Measurements from ENCODE around the gene LDLRAD3. TPM values are rescaled to one million over a fixed set of nuclear protein-coding genes. Genes with fewer than 3 reads are reported as not detected.

LDLRAD3 gene
- total RNA-seq, 4 donors from 2014 or later = 10.2 to 41.9 (median 19.8) TPM

DNA sequence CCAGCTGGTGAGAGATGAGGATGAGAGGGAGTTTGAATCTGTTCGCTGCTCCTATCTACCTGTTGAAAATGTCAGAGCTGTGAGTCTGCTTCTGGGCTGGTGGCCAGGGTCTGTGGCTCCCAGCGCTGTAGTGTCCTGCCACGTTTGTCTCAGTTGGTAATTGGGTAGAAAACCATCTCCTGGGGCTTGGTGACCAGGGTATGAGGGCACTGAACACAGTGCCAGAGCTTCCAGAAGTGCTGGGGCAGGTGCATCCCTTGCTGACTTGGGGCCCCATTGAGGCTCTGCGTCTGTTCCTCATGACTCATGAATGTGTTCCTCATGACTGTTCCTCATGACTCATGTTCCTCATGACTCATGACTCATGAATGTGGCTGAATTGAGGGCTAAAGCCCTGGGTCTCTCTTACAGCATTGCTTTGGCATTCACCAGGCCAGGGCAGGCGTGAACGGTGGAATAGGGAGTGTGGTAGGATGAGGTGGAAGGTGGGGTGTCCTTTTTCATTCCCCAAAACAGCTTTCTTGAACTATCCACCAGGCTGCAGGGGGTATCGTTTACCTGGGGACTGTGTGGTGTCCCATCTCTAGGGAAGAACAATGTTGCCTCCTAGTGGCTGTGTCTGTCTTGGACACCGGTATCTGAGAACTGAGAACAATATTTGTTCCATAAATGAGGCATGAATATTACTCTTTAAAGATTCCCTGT lies 205.8 kb downstream of the LDLRAD3 start:
- TF ChIP-seq, protein P1, sequence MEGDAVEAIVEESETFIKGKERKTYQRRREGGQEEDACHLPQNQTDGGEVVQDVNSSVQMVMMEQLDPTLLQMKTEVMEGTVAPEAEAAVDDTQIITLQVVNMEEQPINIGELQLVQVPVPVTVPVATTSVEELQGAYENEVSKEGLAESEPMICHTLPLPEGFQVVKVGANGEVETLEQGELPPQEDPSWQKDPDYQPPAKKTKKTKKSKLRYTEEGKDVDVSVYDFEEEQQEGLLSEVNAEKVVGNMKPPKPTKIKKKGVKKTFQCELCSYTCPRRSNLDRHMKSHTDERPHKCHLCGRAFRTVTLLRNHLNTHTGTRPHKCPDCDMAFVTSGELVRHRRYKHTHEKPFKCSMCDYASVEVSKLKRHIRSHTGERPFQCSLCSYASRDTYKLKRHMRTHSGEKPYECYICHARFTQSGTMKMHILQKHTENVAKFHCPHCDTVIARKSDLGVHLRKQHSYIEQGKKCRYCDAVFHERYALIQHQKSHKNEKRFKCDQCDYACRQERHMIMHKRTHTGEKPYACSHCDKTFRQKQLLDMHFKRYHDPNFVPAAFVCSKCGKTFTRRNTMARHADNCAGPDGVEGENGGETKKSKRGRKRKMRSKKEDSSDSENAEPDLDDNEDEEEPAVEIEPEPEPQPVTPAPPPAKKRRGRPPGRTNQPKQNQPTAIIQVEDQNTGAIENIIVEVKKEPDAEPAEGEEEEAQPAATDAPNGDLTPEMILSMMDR (IDR thresholded peaks at IDR 0.05) = peak in 3 of 4 experiments; percentile 5 to 20 (median 14)
- TF ChIP-seq POLR2A (IDR thresholded peaks at IDR 0.05) = no peak
- H3K36me3 ChIP-seq = no peaks in the 10 kb centered on the region
- H3K27me3 ChIP-seq = no peaks in the 10 kb centered on the region
- no peaks in the 10 kb centered on the region for H3K4me1 ChIP-seq
- peak; percentile 38 to 67 for DNase-seq
- H3K9me3 ChIP-seq = no peaks in the 10 kb centered on the region
- no peak overlapping the region for H3K27ac ChIP-seq
- intact Hi-C loops (cut with DNase I; ENCODE audit: low total_unique reads) = no loop called here
- no peak overlapping the region for H3K4me3 ChIP-seq

DNA sequence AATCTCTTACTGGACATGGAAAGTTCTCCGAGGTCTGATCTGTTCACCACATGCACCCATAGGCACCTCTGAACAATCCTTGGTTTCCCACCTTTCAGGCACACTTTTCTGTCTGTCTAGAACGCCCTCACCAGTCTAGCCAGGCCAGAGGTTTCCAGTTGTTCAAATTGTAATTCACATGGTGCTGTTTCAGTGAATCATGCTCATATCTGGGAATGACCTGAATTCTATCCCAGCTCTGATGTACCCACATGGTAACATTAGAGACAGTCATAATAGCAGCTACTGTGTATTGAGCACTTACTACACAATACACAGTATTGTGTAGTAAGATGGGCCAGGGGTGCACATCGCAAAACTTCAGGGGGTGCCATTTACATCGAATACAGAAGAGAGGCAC lies 207.1 kb downstream of the LDLRAD3 start:
- intact Hi-C loops (cut with DNase I; ENCODE audit: low total_unique reads) = no loop called here
- H3K36me3 ChIP-seq = no peaks in the 10 kb centered on the region
- no peaks in the 10 kb centered on the region for H3K4me1 ChIP-seq
- no peak for DNase-seq
- TF ChIP-seq, protein P1 (IDR thresholded peaks at IDR 0.05) = no peak
- no peak for TF ChIP-seq POLR2A (IDR thresholded peaks at IDR 0.05)
- H3K4me3 ChIP-seq = no peak overlapping the region
- no peak overlapping the region for H3K27ac ChIP-seq
- no peaks in the 10 kb centered on the region for H3K9me3 ChIP-seq
- no peaks in the 10 kb centered on the region for H3K27me3 ChIP-seq

DNA sequence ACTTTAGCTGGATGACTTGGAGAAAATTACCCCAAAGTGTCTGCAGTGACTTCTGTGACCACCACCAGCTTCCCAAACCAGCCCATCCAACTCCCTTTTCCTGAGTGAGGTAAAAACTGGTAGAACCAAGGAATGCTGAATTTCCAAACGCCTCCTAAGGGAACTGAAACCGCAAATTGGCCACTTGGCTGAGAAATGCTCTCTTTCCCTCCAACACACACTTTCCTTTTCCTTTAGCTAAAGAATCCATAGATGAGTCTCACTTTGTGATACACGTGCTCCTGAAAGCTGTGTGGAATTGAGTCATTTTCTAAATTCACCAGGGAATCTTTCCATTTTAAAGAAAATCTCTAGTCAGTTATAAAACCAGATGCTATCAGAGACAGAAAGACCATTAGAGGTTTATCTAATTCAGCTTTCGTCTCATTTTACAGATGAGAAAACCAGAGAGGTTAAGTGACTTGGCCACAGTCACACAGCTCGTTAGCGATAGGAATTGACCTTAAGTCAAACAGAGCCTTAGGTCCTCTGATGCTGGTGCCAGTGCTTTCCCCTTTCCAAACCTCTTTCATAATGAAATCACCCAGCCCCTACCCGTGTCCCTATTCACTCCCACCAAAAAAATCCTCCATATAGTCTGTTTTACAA lies 208.2 kb downstream of the LDLRAD3 start:
- no peaks in the 10 kb centered on the region for H3K36me3 ChIP-seq
- intact Hi-C loops (cut with DNase I; ENCODE audit: low total_unique reads) = no loop called here

GRCh38 chr11:36153551-36153950 lies 209.7 kb downstream of the LDLRAD3 start:
- intact Hi-C loops (cut with DNase I; ENCODE audit: low total_unique reads) = no loop called here
- peaks cover 0 to 9% of the 10 kb centered on the region in 2 donors for H3K4me1 ChIP-seq
- no peaks in the 10 kb centered on the region for H3K27me3 ChIP-seq
- no peaks in the 10 kb centered on the region for H3K36me3 ChIP-seq
- TF ChIP-seq, protein P1 (IDR thresholded peaks at IDR 0.05) = no peak
- no peak for TF ChIP-seq POLR2A (IDR thresholded peaks at IDR 0.05)
- H3K9me3 ChIP-seq = no peaks in the 10 kb centered on the region
- DNase-seq = no peak
- no peak overlapping the region for H3K4me3 ChIP-seq
- no peak overlapping the region for H3K27ac ChIP-seq

More for the DNA sequence above, 208.2 kb downstream of the LDLRAD3 start:
- Histone ChIP-seq H3K27ac (no peak overlapping the region), H3K4me3 (no peak overlapping the region), H3K27me3 (no peaks in the 10 kb centered on the region), H3K9me3 (no peaks in the 10 kb centered on the region), H3K4me1 (peaks cover 0 to 9% of the 10 kb centered on the region in 2 donors)
- DNase-seq = no peak
- no peak for TF ChIP-seq POLR2A (IDR thresholded peaks at IDR 0.05)
- TF ChIP-seq, protein P1 (IDR thresholded peaks at IDR 0.05) = no peak

DNA sequence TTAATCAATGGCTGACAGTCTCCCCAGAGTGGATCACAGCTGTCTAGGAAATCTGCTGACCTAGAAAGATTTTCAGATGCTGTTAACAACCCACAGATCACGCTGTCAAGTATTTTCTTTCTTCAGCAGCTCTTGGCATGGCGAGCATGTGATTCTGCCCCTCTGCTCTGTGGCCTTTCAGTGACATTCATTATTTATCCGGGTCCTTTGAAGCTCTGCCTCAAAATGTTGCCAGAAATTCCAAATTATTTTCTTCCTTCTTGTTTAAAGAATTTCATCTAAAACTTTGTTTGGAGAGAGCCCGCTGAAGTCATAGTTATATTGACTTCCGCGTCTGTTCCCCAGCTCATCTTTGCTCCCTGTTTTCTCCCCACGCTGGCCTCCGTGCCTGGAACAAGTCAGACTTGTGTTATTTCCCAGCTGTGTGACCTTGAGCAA lies 211.3 kb downstream of the LDLRAD3 start:
- intact Hi-C loops (cut with DNase I; ENCODE audit: low total_unique reads) = no loop called here
- Histone ChIP-seq H3K9me3 (no peaks in the 10 kb centered on the region), H3K36me3 (no peaks in the 10 kb centered on the region), H3K27ac (peak overlapping the region; percentile 54 to 66), H3K4me3 (no peak overlapping the region), H3K27me3 (no peaks in the 10 kb centered on the region), H3K4me1 (peaks cover 0 to 9% of the 10 kb centered on the region in 2 donors)
- DNase-seq = peak in 1 of 2 donors; percentile 35
- no peak for TF ChIP-seq POLR2A (IDR thresholded peaks at IDR 0.05)
- TF ChIP-seq, protein P1 (IDR thresholded peaks at IDR 0.05) = no peak

Data from uterus (tissue), 4 donors.